Small intestine (tissue), 7 donors: ENCODE measurements around the gene ITGB1. TPM values are rescaled to one million over a fixed set of nuclear protein-coding genes. Genes with fewer than 3 reads are reported as not detected.
"Not testable (repeated sequence)": the region's sequence is repeated elsewhere in the genome, so short reads cannot be mapped to it uniquely, and the experiment has no call there.

Experiments used
- DNase-seq, 2 donors: peaks; one replicate each; pipeline versions ENCODE4 v3.0.0 to v3.0.0-alpha.2; 2013
- FAIRE-seq: peaks from 2 replicates; lab custom pipeline; 2012; peaks lifted over from hg19 to GRCh38; lab: Jason Lieb, UNC
- H3K27ac ChIP-seq, 3 donors: one replicate each; pipeline ENCODE4 v1.5.1; 2013; ENCODE audit warnings: low read length in 2 of 3, mild to moderate bottlenecking in 2 of 3, control low read depth in 1 of 3, inconsistent platforms in 1 of 3, low read depth in 1 of 3, moderate library complexity in 1 of 3
- H3K27me3 ChIP-seq, 3 donors: one replicate each; pipeline ENCODE4 v1.6.1; 2013; ENCODE audit warnings: low read length in 3 of 3, inconsistent platforms in 1 of 3; ENCODE audit not compliant: control insufficient read depth in 3 of 3, insufficient read depth in 3 of 3
- H3K36me3 ChIP-seq, 3 donors: one replicate each; pipeline ENCODE4 v1.6.1; 2013; ENCODE audit warnings: low read length in 3 of 3, inconsistent platforms in 1 of 3, low read depth in 1 of 3, mild to moderate bottlenecking in 1 of 3, moderate library complexity in 1 of 3; ENCODE audit not compliant: control insufficient read depth in 3 of 3, insufficient read depth in 2 of 3
- H3K4me1 ChIP-seq, 3 donors: one replicate each; pipeline ENCODE4 v1.6.1; 2013; ENCODE audit warnings: low read length in 2 of 3, inconsistent platforms in 1 of 3, low read depth in 1 of 3, mild to moderate bottlenecking in 1 of 3, moderate library complexity in 1 of 3; ENCODE audit not compliant: control insufficient read depth in 3 of 3, insufficient read depth in 2 of 3
- H3K4me3 ChIP-seq, 3 donors: one replicate each; pipeline ENCODE4 v1.5.1; 2013; ENCODE audit warnings: low read length in 3 of 3, control low read depth in 1 of 3, inconsistent platforms in 1 of 3, low read depth in 1 of 3, mild to moderate bottlenecking in 1 of 3, moderate library complexity in 1 of 3
- H3K9me3 ChIP-seq, 2 donors: one replicate each; pipeline ENCODE4 v1.6.1; 2013; ENCODE audit warnings: low read depth in 1 of 2, low read length in 1 of 2; ENCODE audit not compliant: control insufficient read depth in 2 of 2, insufficient read depth in 1 of 2
- WGBS, 3 donors: extraction: QIAGEN DNeasy Blood & Tissue Kit; methylation state at CpG; one replicate each; pipeline ENCODE4 v1.1.7; 2013; 5-methylcytosine and 5-hydroxymethylcytosine counted together
- polyA plus RNA-seq, 4 donors: library from polyadenylated mRNA; stranded (reverse) in 3 of 4; unstranded in 1 of 4; fragments of 200-250 nt in 3 of 4; fragments of 120-200 nt in 1 of 4; gene quantifications; one replicate each; pipeline versions ENCODE4 v1.2.1 to v1.2.3, GENCODE V29; 2013
- donor health status: healthy with polysubstance abuse.
- donor health status: control.
- donor health status: control.
- donor health status: Bipolar disorder and iron deficiency.
- donor health status: healthy.

Gene ITGB1
- polyA plus RNA-seq, 4 donors, result 42.3 to 226 (median 112) TPM

DNA sequence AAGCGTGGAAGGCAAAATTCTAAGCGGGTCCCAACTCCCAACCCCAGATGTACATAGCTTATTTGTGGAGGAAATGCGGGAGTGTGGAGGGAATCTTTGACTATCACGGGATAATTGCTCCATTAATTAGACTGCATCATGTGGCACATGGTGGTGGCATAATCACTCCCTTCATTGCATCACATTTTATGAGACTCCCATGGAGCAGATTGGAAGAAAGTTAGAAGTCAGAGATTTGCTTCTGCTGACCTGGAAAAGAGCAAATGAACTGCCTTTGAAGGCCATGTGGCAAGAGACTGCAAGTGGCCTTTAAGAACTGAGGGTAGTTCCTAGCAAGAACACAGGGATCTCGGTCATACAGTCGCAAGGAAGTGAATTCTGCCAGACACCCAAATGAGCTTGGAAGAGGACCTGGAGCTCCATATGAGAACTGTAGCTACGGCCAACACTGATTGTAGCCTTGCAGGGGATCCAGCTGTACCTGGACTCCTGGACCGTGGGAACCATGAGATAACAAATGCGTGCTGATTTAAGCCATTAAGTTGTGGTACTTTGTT lies 37.1 kb upstream of the ITGB1 start:
- no peaks in the 10 kb centered on the region for H3K36me3 ChIP-seq
- peaks cover 0 to 7% of the 10 kb centered on the region in 2 donors for H3K9me3 ChIP-seq
- no peak overlapping the region for H3K4me3 ChIP-seq
- peaks cover 0 to 14% (median 0%) of the 10 kb centered on the region in 3 donors for H3K4me1 ChIP-seq
- H3K27ac ChIP-seq, result peak overlapping the region in 1 of 3 donors; percentile 81
- FAIRE-seq (no peak), DNase-seq (peak; percentile 43 to 65)
- H3K27me3 ChIP-seq, result no peaks in the 10 kb centered on the region
- WGBS, 3 donors, result 52 to 81% (median 70%) methylated on average over 9 of the region's 9 CpGs

- H3K9me3 ChIP-seq, H3K27me3 ChIP-seq, FAIRE-seq, H3K4me3 ChIP-seq, DNase-seq, H3K36me3 ChIP-seq: not testable (repeated sequence)
- 91 to 99% (median 98%) methylated on average over 2 of the region's 2 CpGs for WGBS, 3 donors
- Histone ChIP-seq H3K4me1 (peaks cover 0 to 14% (median 0%) of the 10 kb centered on the region in 3 donors), H3K27ac (peak overlapping the region in 1 of 3 donors; percentile 81)
Observed at GRCh38 chr10:32994632-32995031, 36.6 kb upstream of the ITGB1 start.

GRCh38 chr10:32992310-32992709 lies 34.3 kb upstream of the ITGB1 start:
- not testable (repeated sequence) for FAIRE-seq
- WGBS, 3 donors, result 95% methylated on average over 4 of the region's 4 CpGs

GRCh38 chr10:32990811-32991210 lies 32.8 kb upstream of the ITGB1 start:
- no peaks in the 10 kb centered on the region for H3K36me3 ChIP-seq
- H3K27ac ChIP-seq, result no peak overlapping the region
- no peaks in the 10 kb centered on the region for H3K27me3 ChIP-seq
- DNase-seq (no peak), FAIRE-seq (no peak)
- peaks cover 0 to 7% of the 10 kb centered on the region in 2 donors for H3K9me3 ChIP-seq
- no peak overlapping the region for H3K4me3 ChIP-seq
- H3K4me1 ChIP-seq, result peaks cover 0 to 9% (median 0%) of the 10 kb centered on the region in 3 donors

More at GRCh38 chr10:32992310-32992709, 34.3 kb upstream of the ITGB1 start:
- H3K4me1 ChIP-seq, H3K36me3 ChIP-seq, H3K27ac ChIP-seq, H3K9me3 ChIP-seq, DNase-seq, H3K4me3 ChIP-seq, H3K27me3 ChIP-seq: not testable (repeated sequence)

DNA sequence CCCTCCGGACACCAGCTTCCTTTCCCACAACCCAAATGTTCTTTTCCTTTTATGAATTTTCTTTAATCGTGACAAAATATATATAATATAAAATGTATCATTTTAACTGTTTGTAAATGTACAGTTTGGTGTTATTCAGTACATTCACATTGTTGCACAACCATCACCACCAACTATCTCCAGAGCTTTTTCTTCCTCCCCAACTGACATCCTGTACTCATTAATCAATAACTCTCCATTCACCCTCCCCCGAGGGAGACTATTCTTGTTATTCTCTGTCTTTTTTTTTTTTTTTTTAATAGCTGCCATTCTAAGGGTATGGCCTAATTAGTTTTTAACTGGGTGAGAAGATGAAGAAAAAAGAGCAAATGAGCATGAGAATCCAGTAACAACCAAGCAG lies 30.6 kb upstream of the ITGB1 start:
- peaks cover 0 to 4% of the 10 kb centered on the region in 2 donors for H3K9me3 ChIP-seq
- 61 to 68% (median 63%) methylated on average over 3 of the region's 3 CpGs for WGBS, 3 donors
- no peak overlapping the region for H3K4me3 ChIP-seq
- H3K27me3 ChIP-seq, result no peaks in the 10 kb centered on the region
- DNase-seq (no peak), FAIRE-seq (no peak)
- peaks cover 0 to 1% (median 0%) of the 10 kb centered on the region in 3 donors for H3K4me1 ChIP-seq
- no peaks in the 10 kb centered on the region for H3K36me3 ChIP-seq
- no peak overlapping the region for H3K27ac ChIP-seq

DNA sequence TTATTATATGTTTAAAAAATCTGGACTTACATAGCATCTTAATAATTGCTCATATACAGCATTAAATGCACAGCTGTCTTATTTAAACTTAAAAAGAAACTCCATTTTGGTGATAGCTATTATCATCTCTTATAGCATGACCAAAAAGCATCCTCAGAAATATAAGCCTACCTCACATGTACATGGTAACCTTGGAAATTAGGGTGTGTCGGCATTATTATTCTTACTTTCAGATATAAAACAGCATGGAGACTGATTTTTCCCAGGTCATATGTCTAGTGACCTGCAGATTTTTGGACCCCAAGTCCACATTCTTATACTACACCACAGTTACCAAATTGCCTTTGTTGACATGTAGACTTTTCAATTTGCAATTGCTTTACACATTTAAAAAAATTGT lies 29.1 kb upstream of the ITGB1 start:
- H3K27me3 ChIP-seq, result no peaks in the 10 kb centered on the region
- H3K4me3 ChIP-seq, result no peak overlapping the region
- 92 to 94% (median 93%) methylated on average over 1 of the region's 1 CpG for WGBS, 3 donors
- no peak for FAIRE-seq
- H3K9me3 ChIP-seq, result peaks cover 0 to 4% of the 10 kb centered on the region in 2 donors
- no peaks in the 10 kb centered on the region for H3K36me3 ChIP-seq
- H3K27ac ChIP-seq, result no peak overlapping the region
- H3K4me1 ChIP-seq, result peaks cover 0 to 11% (median 3%) of the 10 kb centered on the region in 3 donors
- DNase-seq, result no peak

DNA sequence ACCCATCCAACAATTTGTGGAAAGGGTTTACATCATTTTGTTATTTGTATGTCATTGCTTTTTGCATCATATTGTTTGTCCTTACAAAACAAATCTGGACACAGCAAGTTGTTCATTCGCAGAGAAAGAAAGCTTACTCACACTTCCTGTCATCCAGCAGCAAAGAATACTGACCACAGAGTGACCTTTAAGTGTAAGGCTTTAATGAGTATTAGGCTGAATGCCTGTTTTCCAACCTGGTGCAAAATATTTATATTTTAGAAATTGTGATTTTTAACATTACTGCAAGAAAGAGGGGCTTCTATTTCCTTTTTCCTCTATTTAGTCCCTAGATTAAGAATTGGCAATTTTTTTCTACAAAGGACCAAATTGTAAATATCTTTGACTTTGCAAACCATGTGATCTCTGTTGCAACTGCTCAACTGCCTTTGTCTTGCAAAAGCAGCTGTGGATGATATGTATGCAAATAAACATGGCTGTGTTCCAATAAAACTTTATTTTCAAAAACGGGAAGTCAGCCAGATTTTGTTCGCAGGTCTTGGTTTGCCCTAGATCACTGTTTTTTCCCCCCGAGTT lies 27.8 kb upstream of the ITGB1 start:
- Histone ChIP-seq H3K27me3 (no peaks in the 10 kb centered on the region), H3K4me3 (no peak overlapping the region), H3K27ac (peak overlapping the region in 1 of 3 donors; percentile 50), H3K36me3 (no peaks in the 10 kb centered on the region), H3K9me3 (peaks cover 0 to 3% of the 10 kb centered on the region in 2 donors), H3K4me1 (peaks cover 0 to 22% (median 3%) of the 10 kb centered on the region in 3 donors)
- DNase-seq (no peak), FAIRE-seq (no peak)
- 44 to 57% (median 45%) methylated on average over 4 of the region's 4 CpGs for WGBS, 3 donors

DNA sequence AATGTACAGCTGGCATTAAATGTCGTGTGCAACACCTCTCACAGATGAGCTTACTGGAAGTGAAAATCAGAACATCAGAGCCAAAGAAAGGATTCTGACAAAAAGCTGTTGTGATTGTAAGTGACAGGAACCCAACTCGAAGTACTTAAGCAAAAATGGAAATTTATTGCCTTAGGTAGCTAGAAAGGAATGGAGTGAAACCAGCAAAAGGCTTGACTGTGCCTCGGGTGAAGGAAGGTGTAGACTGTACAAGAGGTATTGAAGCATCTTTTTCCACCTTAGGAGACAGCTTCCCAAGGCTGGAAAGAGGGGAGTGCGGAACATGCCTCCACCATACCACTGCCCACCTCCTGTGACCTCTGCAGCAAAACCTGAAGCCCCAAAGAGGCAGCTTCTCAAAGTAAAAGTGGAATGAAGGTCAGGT lies 27.3 kb upstream of the ITGB1 start:
- peaks cover 0 to 23% (median 3%) of the 10 kb centered on the region in 3 donors for H3K4me1 ChIP-seq
- FAIRE-seq (no peak), DNase-seq (no peak)
- H3K27ac ChIP-seq, result peak overlapping the region in 1 of 3 donors; percentile 50
- no peaks in the 10 kb centered on the region for H3K36me3 ChIP-seq
- H3K27me3 ChIP-seq, result no peaks in the 10 kb centered on the region
- no peaks in the 10 kb centered on the region for H3K9me3 ChIP-seq
- no peak overlapping the region for H3K4me3 ChIP-seq
- WGBS, 3 donors, result 81 to 86% (median 84%) methylated on average over 4 of the region's 4 CpGs
